ENCODE results near the gene WDR49. TPM values are rescaled to one million over a fixed set of nuclear protein-coding genes. Genes with fewer than 3 reads are reported as not detected.

The WDR49 gene
- total RNA-seq (not detected in 2 replicates), polyA plus RNA-seq (not detected in 2 replicates)

DNA sequence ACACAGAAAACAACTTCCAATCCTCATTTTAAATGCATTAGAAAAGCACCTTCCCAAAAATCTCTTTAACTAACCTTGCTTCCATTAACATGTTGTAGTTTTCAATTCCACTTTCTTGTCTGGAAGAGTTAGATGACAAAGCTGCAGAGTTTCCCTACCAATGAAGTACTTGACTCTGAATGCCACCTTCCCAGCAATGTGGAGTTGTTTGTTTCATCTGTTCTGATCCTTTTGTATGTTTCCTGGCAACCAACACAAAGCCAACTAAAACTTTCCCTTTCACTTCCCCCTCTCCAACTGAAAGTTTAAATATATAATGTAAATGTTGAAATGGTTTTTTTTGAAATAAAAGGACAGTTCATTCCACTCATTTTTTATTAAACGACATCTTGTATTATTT lies at the start of gene WDR49:
WDR49 (minus strand) TSS at position 183 of the 400 bp plus-strand sequence. CDS start 517 bp downstream, outside the sequence.
- no peak within 1 kb of the TSS for H3K27ac ChIP-seq
- no peaks in the 10 kb centered on the region for H3K9me2 ChIP-seq (replicated peaks; ENCODE audit: insufficient read depth)
- H2AFZ ChIP-seq = no peak within 1 kb of the TSS
- 80% methylated on average over 1 of the region's 1 CpG for WGBS (ENCODE audit: low lambda C conversion rate, missing lambda C conversion rate)
- no peaks in the 10 kb centered on the region for H3K27me3 ChIP-seq
- no peaks in the 10 kb centered on the region for H3K9me3 ChIP-seq (ENCODE audit: low read depth)
- H3K79me2 ChIP-seq = no peaks in the 10 kb centered on the region
- no peak for TF ChIP-seq EZH2 (IDR thresholded peaks at IDR 0.05; ENCODE audit: borderline replicate concordance)
- TF ChIP-seq EZH2phosphoT487 (IDR thresholded peaks at IDR 0.05; ENCODE audit: low read depth, severe bottlenecking, unreplicated experiment) = no peak
- TF ChIP-seq, protein P1, sequence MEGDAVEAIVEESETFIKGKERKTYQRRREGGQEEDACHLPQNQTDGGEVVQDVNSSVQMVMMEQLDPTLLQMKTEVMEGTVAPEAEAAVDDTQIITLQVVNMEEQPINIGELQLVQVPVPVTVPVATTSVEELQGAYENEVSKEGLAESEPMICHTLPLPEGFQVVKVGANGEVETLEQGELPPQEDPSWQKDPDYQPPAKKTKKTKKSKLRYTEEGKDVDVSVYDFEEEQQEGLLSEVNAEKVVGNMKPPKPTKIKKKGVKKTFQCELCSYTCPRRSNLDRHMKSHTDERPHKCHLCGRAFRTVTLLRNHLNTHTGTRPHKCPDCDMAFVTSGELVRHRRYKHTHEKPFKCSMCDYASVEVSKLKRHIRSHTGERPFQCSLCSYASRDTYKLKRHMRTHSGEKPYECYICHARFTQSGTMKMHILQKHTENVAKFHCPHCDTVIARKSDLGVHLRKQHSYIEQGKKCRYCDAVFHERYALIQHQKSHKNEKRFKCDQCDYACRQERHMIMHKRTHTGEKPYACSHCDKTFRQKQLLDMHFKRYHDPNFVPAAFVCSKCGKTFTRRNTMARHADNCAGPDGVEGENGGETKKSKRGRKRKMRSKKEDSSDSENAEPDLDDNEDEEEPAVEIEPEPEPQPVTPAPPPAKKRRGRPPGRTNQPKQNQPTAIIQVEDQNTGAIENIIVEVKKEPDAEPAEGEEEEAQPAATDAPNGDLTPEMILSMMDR (IDR thresholded peaks at IDR 0.05; ENCODE audit: poor library complexity) = no peak
- H3K4me1 ChIP-seq (ENCODE audit: insufficient read depth) = peaks cover 3% of the 10 kb centered on the region
- H3K4me3 ChIP-seq = no peak within 1 kb of the TSS
- H3K36me3 ChIP-seq (replicated peaks; ENCODE audit: insufficient read depth, low read depth) = no peaks in the 10 kb centered on the region
- H4K20me1 ChIP-seq (ENCODE audit: insufficient read depth, poor library complexity, severe bottlenecking) = no peaks in the 10 kb centered on the region
- no peak within 1 kb of the TSS for H3K4me2 ChIP-seq
- DNase-seq (ENCODE audit: low spot score) = no peak

DNA sequence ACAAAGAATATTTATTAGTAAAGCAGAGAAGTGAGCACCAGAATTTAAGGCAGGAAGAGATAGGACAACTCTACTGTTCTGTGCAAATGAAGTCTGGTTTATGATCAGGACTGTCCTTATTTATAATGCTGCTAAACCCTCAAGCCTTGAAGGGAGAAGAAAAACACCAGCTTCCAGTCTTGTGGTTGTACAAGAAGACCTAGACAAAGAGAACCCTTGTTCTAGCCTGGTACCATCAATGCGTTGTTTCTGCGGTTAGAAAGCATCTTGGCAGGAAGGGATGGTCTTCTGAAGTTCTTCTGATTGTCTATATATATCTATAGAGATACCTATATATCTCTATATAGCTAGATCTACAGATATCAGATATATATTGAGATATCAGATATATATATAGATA lies 47.2 kb upstream of the WDR49 start:
- Histone ChIP-seq H2AFZ (no peak overlapping the region), H3K79me2 (peaks cover 14% of the 10 kb centered on the region), H3K9me3 (ENCODE audit: low read depth) (no peaks in the 10 kb centered on the region), H3K27ac (no peak overlapping the region), H3K4me1 (ENCODE audit: insufficient read depth) (no peaks in the 10 kb centered on the region), H3K4me2 (no peak overlapping the region), H4K20me1 (ENCODE audit: insufficient read depth, poor library complexity, severe bottlenecking) (peaks cover 2% of the 10 kb centered on the region), H3K36me3 (replicated peaks; ENCODE audit: insufficient read depth, low read depth) (peaks cover 5% of the 10 kb centered on the region), H3K9me2 (replicated peaks; ENCODE audit: insufficient read depth) (no peaks in the 10 kb centered on the region), H3K27me3 (no peaks in the 10 kb centered on the region), H3K4me3 (no peak overlapping the region)
- no peak for DNase-seq (ENCODE audit: low spot score)
- TF ChIP-seq EZH2 (IDR thresholded peaks at IDR 0.05; ENCODE audit: borderline replicate concordance) (no peak), EZH2phosphoT487 (IDR thresholded peaks at IDR 0.05; ENCODE audit: low read depth, severe bottlenecking, unreplicated experiment) (no peak)
- TF ChIP-seq, protein P1 (IDR thresholded peaks at IDR 0.05; ENCODE audit: poor library complexity) = no peak
- 93% methylated on average over 2 of the region's 2 CpGs for WGBS (ENCODE audit: low lambda C conversion rate, missing lambda C conversion rate)

DNA sequence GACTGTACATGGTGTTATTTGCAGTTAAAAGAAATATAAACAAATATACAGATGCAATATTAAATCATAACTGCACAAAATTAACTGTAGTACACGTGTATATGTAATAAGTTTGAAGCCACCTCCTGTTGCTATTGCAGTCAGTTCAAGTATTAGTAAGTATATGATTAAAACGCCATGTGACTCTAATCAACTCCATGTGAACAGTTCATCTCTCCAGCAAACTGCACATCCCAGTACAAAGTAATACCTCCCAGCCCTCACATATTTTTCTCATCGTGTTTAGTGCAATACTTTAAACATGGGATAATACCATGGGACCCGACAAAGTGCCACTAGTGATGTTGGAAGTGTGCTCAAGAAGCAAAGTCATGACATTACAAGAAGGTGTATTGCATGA lies 46.3 kb upstream of the WDR49 start:
- Histone ChIP-seq H3K9me3 (ENCODE audit: low read depth) (no peaks in the 10 kb centered on the region), H3K79me2 (peaks cover 9% of the 10 kb centered on the region), H4K20me1 (ENCODE audit: insufficient read depth, poor library complexity, severe bottlenecking) (no peaks in the 10 kb centered on the region), H3K4me1 (ENCODE audit: insufficient read depth) (no peaks in the 10 kb centered on the region), H3K4me2 (no peak overlapping the region), H3K9me2 (replicated peaks; ENCODE audit: insufficient read depth) (no peaks in the 10 kb centered on the region), H3K4me3 (no peak overlapping the region), H2AFZ (no peak overlapping the region), H3K27ac (no peak overlapping the region), H3K36me3 (replicated peaks; ENCODE audit: insufficient read depth, low read depth) (peaks cover 5% of the 10 kb centered on the region), H3K27me3 (no peaks in the 10 kb centered on the region)
- TF ChIP-seq EZH2phosphoT487 (IDR thresholded peaks at IDR 0.05; ENCODE audit: low read depth, severe bottlenecking, unreplicated experiment) = no peak
- TF ChIP-seq EZH2 (IDR thresholded peaks at IDR 0.05; ENCODE audit: borderline replicate concordance) = no peak
- TF ChIP-seq, protein P1 (IDR thresholded peaks at IDR 0.05; ENCODE audit: poor library complexity) = no peak
- WGBS (ENCODE audit: low lambda C conversion rate, missing lambda C conversion rate) = 86% methylated on average over 4 of the region's 4 CpGs
- no peak for DNase-seq (ENCODE audit: low spot score)

DNA sequence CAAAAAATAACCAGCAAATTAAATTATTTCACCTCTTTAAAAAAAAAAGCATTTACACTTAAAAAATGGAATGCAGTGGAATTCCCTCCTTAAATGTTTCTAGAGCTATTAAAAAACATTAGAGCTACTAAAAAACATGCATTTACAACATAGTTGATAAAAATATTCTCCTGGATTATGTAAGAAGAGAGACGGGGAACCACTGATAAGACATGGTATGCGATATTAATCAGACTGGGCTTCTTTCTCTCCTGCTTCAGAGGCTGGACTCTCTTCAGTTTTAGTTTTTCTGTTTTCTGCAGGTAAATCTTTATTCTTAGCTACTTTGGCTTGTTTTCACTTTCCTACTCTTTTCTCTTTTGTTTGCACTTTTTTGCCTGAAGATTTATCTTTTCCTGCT lies 40.4 kb upstream of the WDR49 start:
- WGBS (ENCODE audit: low lambda C conversion rate, missing lambda C conversion rate) = 83% methylated on average over 2 of the region's 2 CpGs
- Histone ChIP-seq H3K9me2 (replicated peaks; ENCODE audit: insufficient read depth) (no peaks in the 10 kb centered on the region), H3K79me2 (no peaks in the 10 kb centered on the region), H3K27ac (no peak overlapping the region), H3K4me1 (ENCODE audit: insufficient read depth) (no peaks in the 10 kb centered on the region), H3K4me3 (no peak overlapping the region), H3K9me3 (ENCODE audit: low read depth) (no peaks in the 10 kb centered on the region), H3K27me3 (no peaks in the 10 kb centered on the region), H3K4me2 (no peak overlapping the region), H4K20me1 (ENCODE audit: insufficient read depth, poor library complexity, severe bottlenecking) (no peaks in the 10 kb centered on the region), H2AFZ (no peak overlapping the region), H3K36me3 (replicated peaks; ENCODE audit: insufficient read depth, low read depth) (no peaks in the 10 kb centered on the region)
- DNase-seq (ENCODE audit: low spot score) = no peak
- no peak for TF ChIP-seq EZH2 (IDR thresholded peaks at IDR 0.05; ENCODE audit: borderline replicate concordance)
- TF ChIP-seq EZH2phosphoT487 (IDR thresholded peaks at IDR 0.05; ENCODE audit: low read depth, severe bottlenecking, unreplicated experiment) = no peak
- TF ChIP-seq, protein P1 (IDR thresholded peaks at IDR 0.05; ENCODE audit: poor library complexity) = no peak

Data from hepatocyte (in vitro differentiated cells).